Loucy (cell line): ENCODE measurements around the gene DIDO1.

ENCODE experiments used
- EZH2phosphoT487 ChIP-seq: fragments of 200-600 bp; IDR thresholded peaks from 2 replicates; pipeline ENCODE4 v1.6.1; 2018; ENCODE audit warnings: antibody characterized with exemption, mild to moderate bottlenecking, moderate library complexity, borderline replicate concordance
- TF ChIP-seq, protein P1 (sequence below): fragments of 200-600 bp; sonication (generic); conservative IDR thresholded peaks from 2 replicates; pipeline ENCODE4 v1.5.1; 2014; ENCODE audit warnings: mild to moderate bottlenecking, antibody characterized with exemption, low read length

DNA sequence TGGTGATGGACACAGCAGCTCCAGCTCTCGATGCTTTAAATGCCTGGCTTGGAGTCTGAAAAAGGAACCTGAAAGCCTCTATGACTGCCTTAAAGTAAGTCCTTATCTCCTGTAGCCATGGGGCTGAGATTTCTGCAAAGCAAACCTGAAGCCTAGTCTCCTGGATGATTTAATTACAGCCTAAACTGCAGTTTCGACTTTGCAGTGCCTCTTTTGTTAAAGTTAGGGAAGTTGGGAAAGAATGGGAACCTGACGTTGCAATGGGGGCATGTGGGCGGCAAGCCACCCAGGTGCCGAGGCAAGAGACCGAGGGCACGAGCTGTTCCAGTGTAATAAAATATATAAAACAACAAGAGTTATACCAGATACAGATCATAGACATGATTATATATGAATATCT, 53.0 kb downstream of the DIDO1 start:
- TF ChIP-seq, protein P1, sequence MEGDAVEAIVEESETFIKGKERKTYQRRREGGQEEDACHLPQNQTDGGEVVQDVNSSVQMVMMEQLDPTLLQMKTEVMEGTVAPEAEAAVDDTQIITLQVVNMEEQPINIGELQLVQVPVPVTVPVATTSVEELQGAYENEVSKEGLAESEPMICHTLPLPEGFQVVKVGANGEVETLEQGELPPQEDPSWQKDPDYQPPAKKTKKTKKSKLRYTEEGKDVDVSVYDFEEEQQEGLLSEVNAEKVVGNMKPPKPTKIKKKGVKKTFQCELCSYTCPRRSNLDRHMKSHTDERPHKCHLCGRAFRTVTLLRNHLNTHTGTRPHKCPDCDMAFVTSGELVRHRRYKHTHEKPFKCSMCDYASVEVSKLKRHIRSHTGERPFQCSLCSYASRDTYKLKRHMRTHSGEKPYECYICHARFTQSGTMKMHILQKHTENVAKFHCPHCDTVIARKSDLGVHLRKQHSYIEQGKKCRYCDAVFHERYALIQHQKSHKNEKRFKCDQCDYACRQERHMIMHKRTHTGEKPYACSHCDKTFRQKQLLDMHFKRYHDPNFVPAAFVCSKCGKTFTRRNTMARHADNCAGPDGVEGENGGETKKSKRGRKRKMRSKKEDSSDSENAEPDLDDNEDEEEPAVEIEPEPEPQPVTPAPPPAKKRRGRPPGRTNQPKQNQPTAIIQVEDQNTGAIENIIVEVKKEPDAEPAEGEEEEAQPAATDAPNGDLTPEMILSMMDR: no peak
- no peak for TF ChIP-seq EZH2phosphoT487
